NCI-H146 (cell line): ENCODE measurements around the gene ARHGAP21.

Source experiments
- DNase-seq: peaks from one replicate; lab custom pipeline; 2025; lab: John Stamatoyannopoulos, UW

ARHGAP21 gene

GRCh38 chr10:24574161-24574560 lies 149.5 kb downstream of the ARHGAP21 start:
- no peak for DNase-seq

- DNase-seq: no peak
Measured at GRCh38 chr10:24571870-24572450, 151.7 kb downstream of the ARHGAP21 start.

- no peak for DNase-seq
Measured at GRCh38 chr10:24570658-24571426, 152.8 kb downstream of the ARHGAP21 start.

- DNase-seq: peak; percentile 16
Measured at GRCh38 chr10:24569828-24570657, 153.6 kb downstream of the ARHGAP21 start.

DNA sequence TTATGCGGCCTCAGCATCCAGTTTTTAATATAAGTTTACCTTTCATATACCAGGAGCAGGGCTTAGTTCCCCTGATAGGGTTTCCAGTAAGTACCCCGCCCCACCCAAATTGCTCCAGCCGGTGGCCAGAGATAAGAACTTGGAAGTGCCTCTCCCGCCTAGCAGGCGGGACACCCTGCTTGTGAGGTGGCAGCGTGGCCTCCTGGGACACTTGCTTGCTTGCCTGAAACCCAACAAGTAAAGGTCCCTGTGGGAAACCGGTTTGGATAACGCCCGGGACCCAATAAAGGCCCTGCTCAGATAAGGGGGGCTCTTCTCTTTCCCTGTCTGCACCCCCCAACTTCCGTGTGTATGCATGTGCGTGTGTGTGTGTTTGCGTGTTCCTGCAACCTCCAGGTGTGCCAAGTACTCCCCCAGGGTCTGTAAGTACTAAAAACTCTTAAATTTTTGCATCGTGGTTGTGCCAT lies 154.3 kb downstream of the ARHGAP21 start:
- no peak for DNase-seq

- DNase-seq: no peak
Measured at GRCh38 chr10:24568042-24568441, 155.6 kb downstream of the ARHGAP21 start.

- DNase-seq: no peak
Measured at GRCh38 chr10:24561453-24561852, 162.2 kb downstream of the ARHGAP21 start.

- peak; percentile 48 for DNase-seq
Measured at GRCh38 chr10:24556750-24557742, 166.6 kb downstream of the ARHGAP21 start.

GRCh38 chr10:24556126-24556749 lies 167.4 kb downstream of the ARHGAP21 start:
- DNase-seq: no peak

- DNase-seq: no peak
Measured at GRCh38 chr10:24554036-24554435, 169.7 kb downstream of the ARHGAP21 start.

- DNase-seq: no peak
Measured at GRCh38 chr10:24553051-24553612, 170.6 kb downstream of the ARHGAP21 start.

DNA sequence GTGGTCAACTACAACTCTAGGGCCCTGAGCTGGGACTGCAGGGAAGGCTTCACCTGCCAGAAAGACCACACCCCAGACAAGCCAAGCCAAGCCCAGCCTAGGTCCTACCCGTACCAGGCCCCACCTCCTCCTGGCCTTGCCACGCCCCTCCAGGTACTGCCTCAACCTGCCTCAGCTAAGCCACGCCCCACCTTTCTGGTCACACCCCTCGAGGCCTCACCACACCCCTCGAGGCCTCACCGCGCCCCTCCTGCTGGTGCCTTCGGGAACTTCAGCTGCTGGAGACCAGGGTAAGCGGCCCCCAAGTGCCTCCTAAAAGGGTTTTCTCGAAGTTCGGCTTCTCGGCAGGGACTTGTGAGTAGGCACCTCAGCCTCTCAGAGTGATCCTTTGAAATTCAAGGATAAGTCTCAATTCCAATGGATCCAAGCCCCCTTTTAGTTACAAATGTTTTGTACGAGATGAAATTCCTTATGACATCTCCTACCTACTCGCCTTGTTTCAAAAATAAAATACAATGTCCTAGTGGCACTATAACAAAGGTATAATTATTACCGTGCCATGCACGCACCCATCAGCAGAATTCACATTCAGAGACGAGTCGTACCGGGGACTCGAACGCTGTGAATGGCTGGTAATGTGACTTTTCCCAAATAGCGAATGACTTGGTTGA lies 171.2 kb downstream of the ARHGAP21 start:
- DNase-seq: peak; percentile 53

DNA sequence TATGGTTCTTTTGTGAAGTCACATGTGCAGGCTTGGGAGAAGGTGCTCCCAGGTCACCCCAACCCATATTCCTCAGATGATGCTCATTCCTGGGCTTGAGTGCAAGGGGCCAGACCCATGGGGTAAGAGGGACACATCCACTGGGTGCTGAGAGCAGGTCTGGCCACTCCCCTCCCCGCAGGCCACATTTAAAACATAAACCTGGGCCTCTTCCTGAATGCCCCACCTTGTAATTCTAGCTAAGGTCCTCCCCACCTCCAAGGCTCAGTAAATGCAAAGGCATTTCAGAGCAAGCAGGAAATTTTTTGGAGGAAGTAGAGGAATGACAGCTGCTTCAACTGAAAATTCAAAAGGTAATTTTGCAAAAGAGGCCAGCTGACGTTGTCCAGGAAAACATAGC lies 172.5 kb downstream of the ARHGAP21 start:
- no peak for DNase-seq

DNA sequence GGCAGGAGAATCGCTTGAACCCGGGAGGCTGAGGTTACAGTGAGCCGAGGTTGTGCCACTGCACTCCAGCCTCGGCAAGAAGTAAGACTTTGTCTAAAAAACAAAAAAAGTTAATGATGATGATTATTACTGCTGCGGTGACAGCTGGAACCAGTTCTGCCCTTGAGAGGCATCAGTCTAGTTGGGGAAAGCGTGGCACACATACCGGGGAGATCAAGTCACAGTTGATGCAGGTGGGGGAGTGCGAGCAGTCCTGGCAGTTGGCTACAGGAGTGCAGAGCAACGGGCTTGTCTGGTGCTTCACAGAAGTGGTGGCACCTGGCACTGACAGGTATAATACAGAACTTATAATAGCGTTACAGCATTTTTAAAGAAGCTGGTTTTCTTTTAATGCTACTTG lies 173.0 kb downstream of the ARHGAP21 start:
- DNase-seq: no peak

GRCh38 chr10:24545585-24545984 lies 178.1 kb downstream of the ARHGAP21 start:
- DNase-seq: no peak

DNA sequence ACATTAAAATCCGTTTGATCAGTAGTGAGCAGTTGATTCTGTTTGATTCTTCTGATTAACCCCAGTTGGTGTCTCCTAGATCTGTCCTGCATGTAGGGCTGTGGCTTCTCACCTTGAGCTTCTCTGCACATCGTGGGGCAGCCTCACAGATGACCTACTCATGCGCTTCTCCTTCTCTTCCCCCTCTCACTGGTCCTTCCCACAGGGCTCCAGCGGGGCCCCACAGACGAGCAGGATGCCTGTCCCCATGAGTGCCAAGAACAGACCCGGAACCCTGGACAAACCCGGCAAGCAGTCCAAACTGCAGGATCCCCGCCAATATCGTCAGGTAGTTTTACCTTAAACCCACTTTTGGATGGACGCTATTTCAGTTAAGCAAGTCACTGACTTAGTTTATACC lies 178.9 kb downstream of the ARHGAP21 start:
- no peak for DNase-seq

- no peak for DNase-seq
Measured at GRCh38 chr10:24542314-24543270, 181.1 kb downstream of the ARHGAP21 start.

- no peak for DNase-seq
Measured at GRCh38 chr10:24541239-24541753, 182.4 kb downstream of the ARHGAP21 start.

DNA sequence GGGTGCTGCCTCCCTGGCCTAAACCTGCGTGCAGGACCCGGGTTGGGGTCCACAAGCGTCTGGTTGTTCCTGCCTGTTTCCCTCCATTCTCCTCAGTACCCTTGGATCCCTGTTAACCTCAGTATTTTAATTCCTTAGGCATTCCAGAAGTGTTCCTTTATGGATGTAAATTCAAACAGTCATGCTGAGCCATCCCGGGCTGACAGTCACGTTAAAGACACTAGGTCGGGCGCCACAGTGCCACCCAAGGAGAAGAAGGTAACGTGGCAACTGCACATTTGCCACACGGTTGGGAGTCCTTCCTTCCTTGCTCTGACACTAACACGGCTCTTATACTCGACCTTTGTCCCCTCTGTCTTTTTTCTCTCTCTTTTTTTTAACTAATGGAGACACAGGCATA lies 187.1 kb downstream of the ARHGAP21 start:
- DNase-seq: no peak
